Right atrium auricular region (tissue), 2 donors: ENCODE measurements around the gene CEP120. TPM values are rescaled to one million over a fixed set of nuclear protein-coding genes. Genes with fewer than 3 reads are reported as not detected.

Experiments
- DNase-seq: peaks from one replicate; pipeline ENCODE4 v3.0.0-alpha.2; 2019; ENCODE audit warnings: low spot score
- H3K27ac ChIP-seq, 2 donors: fragments of 200-600 bp; sonication (generic); 1 replicate in 1 of 2; 2 replicates in 1 of 2; pipeline ENCODE4 v1.5.1; 2016 to 2019
- H3K27me3 ChIP-seq, 2 donors: fragments of 200-600 bp; sonication (generic); one replicate each; pipeline versions ENCODE4 v1.5.1 to v1.6.0; 2017 to 2019
- H3K36me3 ChIP-seq: fragments of 200-600 bp; sonication (generic); one replicate; pipeline ENCODE4 v1.5.1; 2016
- H3K4me1 ChIP-seq, 2 donors: fragments of 200-600 bp; sonication (generic); one replicate each; pipeline versions ENCODE4 v1.5.1 to v1.6.0; 2017 to 2019
- H3K4me3 ChIP-seq, 2 donors: fragments of 200-600 bp; sonication (generic); 1 replicate in 1 of 2; 2 replicates in 1 of 2; pipeline ENCODE4 v1.5.1; 2017 to 2019; ENCODE audit warnings: mild to moderate bottlenecking in 1 of 2, moderate library complexity in 1 of 2
- H3K9me3 ChIP-seq, 2 donors: fragments of 200-600 bp; sonication (generic); one replicate each; pipeline ENCODE4 v1.5.1; 2019
- CTCF ChIP-seq, 2 donors: fragments of 200-600 bp; sonication (generic); IDR thresholded peaks; one replicate each; pipeline ENCODE4 v1.5.1; 2019; ENCODE audit warnings: antibody characterized with exemption in 2 of 2
- total RNA-seq, 2 donors: library from RNA; depleted of rRNA; stranded (reverse); fragments of >200 nt; gene quantifications; one replicate each; pipeline ENCODE4 v1.1.0, GENCODE V29; 2016

Gene CEP120
- total RNA-seq, 2 donors from 2014 or later, result 11.1 to 11.8 TPM

DNA sequence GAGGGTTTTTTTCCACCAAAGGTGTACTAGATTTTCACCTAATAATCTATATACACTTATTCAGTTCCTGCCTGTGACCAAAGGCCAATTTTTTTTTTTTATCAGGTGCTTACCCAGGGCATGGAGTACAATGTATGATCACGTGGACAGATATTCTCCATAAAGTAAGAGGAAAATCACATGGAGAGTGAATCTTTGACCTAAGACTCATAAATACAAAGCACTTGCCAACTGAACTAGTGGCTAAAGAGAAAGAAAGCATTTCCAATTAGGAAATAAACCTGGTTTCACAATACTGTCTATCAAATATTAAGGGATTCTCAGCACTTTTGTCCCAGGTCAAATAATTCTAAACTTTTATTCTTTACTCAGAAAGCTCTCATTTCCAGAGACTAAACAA lies 33.0 kb upstream of the CEP120 start:
- DNase-seq, result no peak
- Histone ChIP-seq H3K4me1 (no peaks in the 10 kb centered on the region), H3K27me3 (no peaks in the 10 kb centered on the region)

DNA sequence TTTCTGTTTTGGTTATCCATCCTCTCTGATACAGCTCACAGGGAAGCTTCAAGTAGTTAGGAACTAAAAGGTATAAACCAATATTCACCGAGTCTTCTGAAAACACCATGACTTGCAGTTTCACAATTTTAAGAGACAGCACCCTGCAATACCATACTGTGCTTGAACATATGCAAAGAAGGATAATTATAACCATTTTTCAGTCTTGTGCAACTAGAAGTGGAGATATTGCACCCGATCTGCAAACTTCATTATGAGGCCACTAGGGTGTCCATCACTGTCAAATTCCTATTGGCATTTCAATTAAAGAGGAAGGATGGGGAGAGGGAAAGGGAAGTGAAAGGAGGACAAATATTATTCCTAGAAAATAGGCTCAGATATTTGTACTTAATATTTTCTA lies 32.4 kb upstream of the CEP120 start:
- Histone ChIP-seq H3K27ac (no peak overlapping the region), H3K27me3 (no peaks in the 10 kb centered on the region), H3K36me3 (no peaks in the 10 kb centered on the region), H3K4me3 (no peak overlapping the region), H3K9me3 (no peaks in the 10 kb centered on the region), H3K4me1 (no peaks in the 10 kb centered on the region)
- TF ChIP-seq CTCF (IDR thresholded peaks at IDR 0.05), result no peak
- DNase-seq, result no peak

More for the DNA sequence above, 33.0 kb upstream of the CEP120 start:
- no peaks in the 10 kb centered on the region for H3K9me3 ChIP-seq
- no peak overlapping the region for H3K4me3 ChIP-seq
- no peak for TF ChIP-seq CTCF (IDR thresholded peaks at IDR 0.05)
- no peaks in the 10 kb centered on the region for H3K36me3 ChIP-seq
- no peak overlapping the region for H3K27ac ChIP-seq

DNA sequence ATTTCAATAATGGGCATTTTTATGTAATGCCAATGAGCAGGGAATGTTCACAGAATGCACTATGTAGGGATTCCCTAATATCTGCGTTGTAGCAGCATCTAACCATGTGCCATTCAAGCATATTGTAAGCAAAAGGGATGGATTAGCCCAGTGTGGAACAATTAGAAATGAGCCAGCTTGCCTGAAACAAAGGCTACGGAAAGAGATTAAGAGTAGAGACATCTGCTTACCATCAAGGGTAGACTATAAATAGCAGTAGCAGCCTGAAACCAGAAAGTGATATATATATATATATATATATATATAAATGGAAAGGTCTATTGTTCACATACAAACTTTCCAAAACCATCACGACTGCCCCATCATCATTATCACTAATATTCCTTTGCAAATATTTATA lies 31.9 kb upstream of the CEP120 start:
- H3K4me3 ChIP-seq, result no peak overlapping the region
- no peaks in the 10 kb centered on the region for H3K27me3 ChIP-seq
- no peak for TF ChIP-seq CTCF (IDR thresholded peaks at IDR 0.05)
- H3K27ac ChIP-seq, result no peak overlapping the region
- H3K36me3 ChIP-seq, result no peaks in the 10 kb centered on the region
- H3K4me1 ChIP-seq, result no peaks in the 10 kb centered on the region
- H3K9me3 ChIP-seq, result no peaks in the 10 kb centered on the region
- no peak for DNase-seq

GRCh38 chr5:123454259-123454911 lies 31.2 kb upstream of the CEP120 start:
- H3K36me3 ChIP-seq, result no peaks in the 10 kb centered on the region
- no peak for DNase-seq
- no peak overlapping the region for H3K27ac ChIP-seq
- no peaks in the 10 kb centered on the region for H3K9me3 ChIP-seq
- no peak for TF ChIP-seq CTCF (IDR thresholded peaks at IDR 0.05)
- no peaks in the 10 kb centered on the region for H3K27me3 ChIP-seq
- H3K4me1 ChIP-seq, result no peaks in the 10 kb centered on the region
- no peak overlapping the region for H3K4me3 ChIP-seq

- TF ChIP-seq CTCF (IDR thresholded peaks at IDR 0.05), result no peak
- Histone ChIP-seq H3K36me3 (no peaks in the 10 kb centered on the region), H3K27ac (no peak overlapping the region), H3K4me3 (no peak overlapping the region), H3K9me3 (no peaks in the 10 kb centered on the region), H3K4me1 (no peaks in the 10 kb centered on the region), H3K27me3 (no peaks in the 10 kb centered on the region)
- DNase-seq, result no peak
Measured at GRCh38 chr5:123452401-123452800, 29.2 kb upstream of the CEP120 start.

DNA sequence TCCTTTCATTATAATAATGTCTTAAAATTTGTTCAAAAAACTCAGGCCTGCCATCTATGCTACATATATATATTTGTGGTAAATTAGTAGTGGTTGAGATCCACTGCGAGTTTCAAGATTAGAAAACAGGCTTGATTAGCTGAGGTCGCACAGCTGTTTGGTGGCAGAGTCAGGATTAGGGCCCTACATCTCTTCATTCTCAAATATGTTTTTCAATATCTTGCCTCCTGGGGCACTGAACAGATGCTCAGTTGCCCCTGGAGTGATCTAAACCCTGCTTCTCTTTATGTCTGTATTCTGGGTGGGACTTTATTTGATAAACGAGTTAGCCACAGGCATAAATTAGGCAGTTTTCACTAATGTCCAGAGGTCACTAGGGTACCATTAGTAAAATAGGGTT lies 27.8 kb upstream of the CEP120 start:
- DNase-seq, result no peak
- H3K4me3 ChIP-seq, result no peak overlapping the region
- no peaks in the 10 kb centered on the region for H3K4me1 ChIP-seq
- H3K27me3 ChIP-seq, result no peaks in the 10 kb centered on the region
- no peaks in the 10 kb centered on the region for H3K9me3 ChIP-seq
- H3K36me3 ChIP-seq, result no peaks in the 10 kb centered on the region
- TF ChIP-seq CTCF (IDR thresholded peaks at IDR 0.05), result no peak
- no peak overlapping the region for H3K27ac ChIP-seq
